WTC11 (cell line): Measurements from ENCODE around the gene PPHLN1. TPM values are rescaled to one million over a fixed set of nuclear protein-coding genes. Genes with fewer than 3 reads are reported as not detected.

Experiments used
- ATAC-seq: fragments of 200-7000 bp; cut with Tn5 transposase; 2 replicates; pipeline ENCODE4 v1.10.0; 2021; ENCODE audit warnings: mild to moderate bottlenecking, moderate library complexity
- CTCF ChIA-PET: fragments of 300-600 bp; sonication (Branson Sonifier 250); formaldehyde crosslinking; loops from one replicate; lab custom pipeline; 2021; ENCODE audit warnings: antibody characterized with exemption; lab: Charles Lee
- POLR2A ChIA-PET: fragments of 350-600 bp; sonication (Branson Sonifier 250); formaldehyde crosslinking; loops from one replicate; lab custom pipeline; 2021; ENCODE audit warnings: antibody characterized with exemption; lab: Charles Lee
- DNase-seq: peaks from one replicate; pipeline ENCODE4 v3.0.0; 2021; ENCODE audit warnings: low spot score
- H3K27ac Mint-ChIP-seq: 2 replicates; pipeline ENCODE4 v1.8.0; 2021; ENCODE audit warnings: mixed read lengths
- H3K27me3 Mint-ChIP-seq: 2 replicates; pipeline ENCODE4 v1.8.0; 2021; ENCODE audit warnings: low read depth, mild to moderate bottlenecking, moderate library complexity, mixed read lengths
- H3K36me3 Mint-ChIP-seq: 2 replicates; pipeline ENCODE4 v1.8.0; 2021; ENCODE audit warnings: mixed read lengths
- H3K4me1 Mint-ChIP-seq: 2 replicates; pipeline ENCODE4 v1.8.0; 2022; ENCODE audit warnings: mixed read lengths
- H3K4me3 Mint-ChIP-seq: 2 replicates; pipeline ENCODE4 v1.8.0; 2021; ENCODE audit warnings: mild to moderate bottlenecking, moderate library complexity, mixed read lengths
- H3K9me3 Mint-ChIP-seq: 2 replicates; pipeline ENCODE4 v1.8.0; 2021; ENCODE audit warnings: mixed read lengths
- ATF1 ChIP-seq: sonication (generic); formaldehyde crosslinking; IDR thresholded peaks from 2 replicates; pipeline ENCODE4 v1.8.1; 2023; ENCODE audit warnings: mild to moderate bottlenecking, moderate library complexity, missing genetic modification reagents
- FOXJ3 ChIP-seq: sonication (generic); formaldehyde crosslinking; IDR thresholded peaks from 2 replicates; pipeline ENCODE4 v1.9.0; 2021; ENCODE audit warnings: missing genetic modification reagents, mild to moderate bottlenecking, borderline replicate concordance
- NR3C1 ChIP-seq: sonication (generic); formaldehyde crosslinking; conservative IDR thresholded peaks from 2 replicates; pipeline ENCODE4 v1.8.1; 2023; ENCODE audit warnings: low read depth, mild to moderate bottlenecking, missing genetic modification reagents
- OVOL2 ChIP-seq: fragments of 250-450 bp; sonication (Bioruptor Pico); IDR thresholded peaks from 2 replicates; pipeline ENCODE4 v1.9.0; 2021; ENCODE audit warnings: mild to moderate bottlenecking, borderline replicate concordance
- TP53 ChIP-seq: sonication (generic); formaldehyde crosslinking; IDR thresholded peaks from 2 replicates; pipeline ENCODE4 v1.8.1; 2023; ENCODE audit warnings: mild to moderate bottlenecking, missing genetic modification reagents
- ZNF138 ChIP-seq: sonication (generic); formaldehyde crosslinking; conservative IDR thresholded peaks from 2 replicates; pipeline ENCODE4 v1.8.1; 2022; ENCODE audit warnings: mild to moderate bottlenecking, moderate library complexity, missing genetic modification reagents
- ZNF219 ChIP-seq: sonication (generic); formaldehyde crosslinking; IDR thresholded peaks from 2 replicates; pipeline ENCODE4 v1.8.0; 2023; ENCODE audit warnings: missing genetic modification reagents, mild to moderate bottlenecking, borderline replicate concordance
- total RNA-seq: library from RNA; stranded (reverse); gene quantifications from 3 replicates; pipeline ENCODE4 v1.2.3, GENCODE V29; 2021
- TF ChIP-seq, protein P1 (sequence below): sonication (generic); formaldehyde crosslinking; IDR thresholded peaks from 2 replicates; pipeline ENCODE4 v1.8.1; 2022; ENCODE audit warnings: low read depth, mild to moderate bottlenecking, moderate library complexity, missing genetic modification reagents, borderline replicate concordance
- TF ChIP-seq, protein P2 (sequence below): sonication (generic); formaldehyde crosslinking; IDR thresholded peaks from 2 replicates; pipeline ENCODE4 v1.8.1; 2023; ENCODE audit warnings: mild to moderate bottlenecking, missing genetic modification reagents
- TF ChIP-seq, protein P3 (sequence below): sonication (generic); formaldehyde crosslinking; IDR thresholded peaks from 2 replicates; pipeline ENCODE4 v1.8.0; 2022; ENCODE audit warnings: mild to moderate bottlenecking, missing genetic modification reagents
- TF ChIP-seq, protein P4 (sequence below): sonication (generic); formaldehyde crosslinking; conservative IDR thresholded peaks from 2 replicates; pipeline ENCODE4 v1.8.1; 2023; ENCODE audit warnings: mild to moderate bottlenecking, low read depth, missing genetic modification reagents, moderate library complexity
- TF ChIP-seq, protein P5 (sequence below): sonication (generic); formaldehyde crosslinking; IDR thresholded peaks from 2 replicates; pipeline ENCODE4 v1.8.1; 2022; ENCODE audit warnings: missing genetic modification reagents, borderline replicate concordance
- TF ChIP-seq, protein P6 (sequence below): sonication (generic); formaldehyde crosslinking; IDR thresholded peaks from 2 replicates; pipeline ENCODE4 v1.8.1; 2022; ENCODE audit warnings: mild to moderate bottlenecking, missing genetic modification reagents, moderate library complexity, borderline replicate concordance

The PPHLN1 gene
- total RNA-seq, 1 experiment from 2014 or later, result 61.1 TPM

DNA sequence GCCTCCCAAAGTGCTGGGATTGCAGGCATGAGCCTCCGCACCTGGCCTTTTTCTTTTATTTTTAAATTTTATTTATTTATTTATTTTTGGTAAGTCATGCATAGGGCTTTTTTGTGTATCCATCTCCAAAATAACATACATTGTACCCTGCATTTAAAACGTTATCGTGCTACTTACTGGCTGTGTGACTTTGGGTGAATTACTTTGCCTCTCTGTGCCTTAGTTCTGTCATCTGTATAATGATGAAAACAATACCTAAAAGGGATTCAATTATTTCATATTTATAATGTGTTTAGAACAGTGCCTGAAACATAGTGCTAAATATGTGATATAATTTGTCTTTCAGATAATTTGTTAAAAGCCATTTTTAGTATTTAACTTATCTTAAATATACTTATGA, 19.7 kb upstream of the PPHLN1 start (continued):
- TF ChIP-seq, protein P1, sequence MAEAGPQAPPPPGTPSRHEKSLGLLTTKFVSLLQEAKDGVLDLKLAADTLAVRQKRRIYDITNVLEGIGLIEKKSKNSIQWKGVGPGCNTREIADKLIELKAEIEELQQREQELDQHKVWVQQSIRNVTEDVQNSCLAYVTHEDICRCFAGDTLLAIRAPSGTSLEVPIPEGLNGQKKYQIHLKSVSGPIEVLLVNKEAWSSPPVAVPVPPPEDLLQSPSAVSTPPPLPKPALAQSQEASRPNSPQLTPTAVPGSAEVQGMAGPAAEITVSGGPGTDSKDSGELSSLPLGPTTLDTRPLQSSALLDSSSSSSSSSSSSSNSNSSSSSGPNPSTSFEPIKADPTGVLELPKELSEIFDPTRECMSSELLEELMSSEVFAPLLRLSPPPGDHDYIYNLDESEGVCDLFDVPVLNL (CRISPR knock-in tag), result no peak
- TF ChIP-seq, protein P2, sequence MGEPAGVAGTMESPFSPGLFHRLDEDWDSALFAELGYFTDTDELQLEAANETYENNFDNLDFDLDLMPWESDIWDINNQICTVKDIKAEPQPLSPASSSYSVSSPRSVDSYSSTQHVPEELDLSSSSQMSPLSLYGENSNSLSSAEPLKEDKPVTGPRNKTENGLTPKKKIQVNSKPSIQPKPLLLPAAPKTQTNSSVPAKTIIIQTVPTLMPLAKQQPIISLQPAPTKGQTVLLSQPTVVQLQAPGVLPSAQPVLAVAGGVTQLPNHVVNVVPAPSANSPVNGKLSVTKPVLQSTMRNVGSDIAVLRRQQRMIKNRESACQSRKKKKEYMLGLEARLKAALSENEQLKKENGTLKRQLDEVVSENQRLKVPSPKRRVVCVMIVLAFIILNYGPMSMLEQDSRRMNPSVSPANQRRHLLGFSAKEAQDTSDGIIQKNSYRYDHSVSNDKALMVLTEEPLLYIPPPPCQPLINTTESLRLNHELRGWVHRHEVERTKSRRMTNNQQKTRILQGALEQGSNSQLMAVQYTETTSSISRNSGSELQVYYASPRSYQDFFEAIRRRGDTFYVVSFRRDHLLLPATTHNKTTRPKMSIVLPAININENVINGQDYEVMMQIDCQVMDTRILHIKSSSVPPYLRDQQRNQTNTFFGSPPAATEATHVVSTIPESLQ, result no peak
- TF ChIP-seq, protein P3, sequence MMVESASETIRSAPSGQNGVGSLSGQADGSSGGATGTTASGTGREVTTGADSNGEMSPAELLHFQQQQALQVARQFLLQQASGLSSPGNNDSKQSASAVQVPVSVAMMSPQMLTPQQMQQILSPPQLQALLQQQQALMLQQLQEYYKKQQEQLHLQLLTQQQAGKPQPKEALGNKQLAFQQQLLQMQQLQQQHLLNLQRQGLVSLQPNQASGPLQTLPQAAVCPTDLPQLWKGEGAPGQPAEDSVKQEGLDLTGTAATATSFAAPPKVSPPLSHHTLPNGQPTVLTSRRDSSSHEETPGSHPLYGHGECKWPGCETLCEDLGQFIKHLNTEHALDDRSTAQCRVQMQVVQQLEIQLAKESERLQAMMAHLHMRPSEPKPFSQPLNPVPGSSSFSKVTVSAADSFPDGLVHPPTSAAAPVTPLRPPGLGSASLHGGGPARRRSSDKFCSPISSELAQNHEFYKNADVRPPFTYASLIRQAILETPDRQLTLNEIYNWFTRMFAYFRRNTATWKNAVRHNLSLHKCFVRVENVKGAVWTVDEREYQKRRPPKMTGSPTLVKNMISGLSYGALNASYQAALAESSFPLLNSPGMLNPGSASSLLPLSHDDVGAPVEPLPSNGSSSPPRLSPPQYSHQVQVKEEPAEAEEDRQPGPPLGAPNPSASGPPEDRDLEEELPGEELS, result no peak
- TF ChIP-seq, protein P4, sequence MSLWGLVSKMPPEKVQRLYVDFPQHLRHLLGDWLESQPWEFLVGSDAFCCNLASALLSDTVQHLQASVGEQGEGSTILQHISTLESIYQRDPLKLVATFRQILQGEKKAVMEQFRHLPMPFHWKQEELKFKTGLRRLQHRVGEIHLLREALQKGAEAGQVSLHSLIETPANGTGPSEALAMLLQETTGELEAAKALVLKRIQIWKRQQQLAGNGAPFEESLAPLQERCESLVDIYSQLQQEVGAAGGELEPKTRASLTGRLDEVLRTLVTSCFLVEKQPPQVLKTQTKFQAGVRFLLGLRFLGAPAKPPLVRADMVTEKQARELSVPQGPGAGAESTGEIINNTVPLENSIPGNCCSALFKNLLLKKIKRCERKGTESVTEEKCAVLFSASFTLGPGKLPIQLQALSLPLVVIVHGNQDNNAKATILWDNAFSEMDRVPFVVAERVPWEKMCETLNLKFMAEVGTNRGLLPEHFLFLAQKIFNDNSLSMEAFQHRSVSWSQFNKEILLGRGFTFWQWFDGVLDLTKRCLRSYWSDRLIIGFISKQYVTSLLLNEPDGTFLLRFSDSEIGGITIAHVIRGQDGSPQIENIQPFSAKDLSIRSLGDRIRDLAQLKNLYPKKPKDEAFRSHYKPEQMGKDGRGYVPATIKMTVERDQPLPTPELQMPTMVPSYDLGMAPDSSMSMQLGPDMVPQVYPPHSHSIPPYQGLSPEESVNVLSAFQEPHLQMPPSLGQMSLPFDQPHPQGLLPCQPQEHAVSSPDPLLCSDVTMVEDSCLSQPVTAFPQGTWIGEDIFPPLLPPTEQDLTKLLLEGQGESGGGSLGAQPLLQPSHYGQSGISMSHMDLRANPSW, result no peak
- no peak for TF ChIP-seq ZNF138 (CRISPR knock-in tag)

DNA sequence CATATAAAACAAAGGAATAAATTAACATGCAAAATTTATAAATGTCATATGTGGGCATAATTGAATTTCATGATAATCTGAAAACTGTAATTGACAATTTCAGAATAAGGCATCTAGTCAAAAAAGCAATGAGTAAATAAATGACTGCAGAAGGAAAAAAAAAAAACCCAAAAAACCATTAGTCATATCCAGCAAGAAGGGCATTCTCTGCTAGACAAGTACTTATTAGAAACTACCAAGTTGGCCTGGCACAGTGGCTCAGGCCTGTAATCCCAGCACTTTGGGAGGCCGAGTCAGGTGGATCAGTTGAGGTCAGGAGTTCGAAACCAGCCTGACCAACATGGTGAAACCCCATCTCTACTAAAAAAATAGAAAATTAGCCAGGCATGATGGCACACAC, 17.6 kb upstream of the PPHLN1 start:
- peaks cover 5% of the 10 kb centered on the region; the same call in 1 of the 2 replicates for H3K36me3 Mint-ChIP-seq
- no peaks in the 10 kb centered on the region for H3K4me1 Mint-ChIP-seq
- H3K27me3 Mint-ChIP-seq, result no peaks in the 10 kb centered on the region
- no peak overlapping the region for H3K27ac Mint-ChIP-seq
- CTCF ChIA-PET, result interaction anchor here (1.2 to 1.3 kb wide), 2 partner anchors 12 kb away, joined by 4 read pairs; no protein-coding TSS in a partner anchor
- TF ChIP-seq OVOL2 (no peak), FOXJ3 (no peak), TP53 (CRISPR knock-in tag) (no peak), NR3C1 (CRISPR knock-in tag) (no peak), ZNF219 (CRISPR knock-in tag) (no peak), ATF1 (CRISPR knock-in tag) (no peak)
- TF ChIP-seq, protein P5, sequence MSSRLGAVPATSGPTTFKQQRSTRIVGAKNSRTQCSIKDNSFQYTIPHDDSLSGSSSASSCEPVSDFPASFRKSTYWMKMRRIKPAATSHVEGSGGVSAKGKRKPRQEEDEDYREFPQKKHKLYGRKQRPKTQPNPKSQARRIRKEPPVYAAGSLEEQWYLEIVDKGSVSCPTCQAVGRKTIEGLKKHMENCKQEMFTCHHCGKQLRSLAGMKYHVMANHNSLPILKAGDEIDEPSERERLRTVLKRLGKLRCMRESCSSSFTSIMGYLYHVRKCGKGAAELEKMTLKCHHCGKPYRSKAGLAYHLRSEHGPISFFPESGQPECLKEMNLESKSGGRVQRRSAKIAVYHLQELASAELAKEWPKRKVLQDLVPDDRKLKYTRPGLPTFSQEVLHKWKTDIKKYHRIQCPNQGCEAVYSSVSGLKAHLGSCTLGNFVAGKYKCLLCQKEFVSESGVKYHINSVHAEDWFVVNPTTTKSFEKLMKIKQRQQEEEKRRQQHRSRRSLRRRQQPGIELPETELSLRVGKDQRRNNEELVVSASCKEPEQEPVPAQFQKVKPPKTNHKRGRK (CRISPR knock-in tag), result no peak
- TF ChIP-seq, protein P6, sequence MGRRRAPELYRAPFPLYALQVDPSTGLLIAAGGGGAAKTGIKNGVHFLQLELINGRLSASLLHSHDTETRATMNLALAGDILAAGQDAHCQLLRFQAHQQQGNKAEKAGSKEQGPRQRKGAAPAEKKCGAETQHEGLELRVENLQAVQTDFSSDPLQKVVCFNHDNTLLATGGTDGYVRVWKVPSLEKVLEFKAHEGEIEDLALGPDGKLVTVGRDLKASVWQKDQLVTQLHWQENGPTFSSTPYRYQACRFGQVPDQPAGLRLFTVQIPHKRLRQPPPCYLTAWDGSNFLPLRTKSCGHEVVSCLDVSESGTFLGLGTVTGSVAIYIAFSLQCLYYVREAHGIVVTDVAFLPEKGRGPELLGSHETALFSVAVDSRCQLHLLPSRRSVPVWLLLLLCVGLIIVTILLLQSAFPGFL (CRISPR knock-in tag), result no peak
- TF ChIP-seq, all 79 proteins: peak for 0
- no peaks in the 10 kb centered on the region for H3K9me3 Mint-ChIP-seq
- POLR2A ChIA-PET, result no interaction called here
- DNase-seq, result no peak
- no peak overlapping the region for H3K4me3 Mint-ChIP-seq
- no peak for ATAC-seq
